ENCODE measurements around the gene HDAC9. TPM values are rescaled to one million over a fixed set of nuclear protein-coding genes. Genes with fewer than 3 reads are reported as not detected.

HDAC9 gene
- total RNA-seq, result 27.6 TPM

DNA sequence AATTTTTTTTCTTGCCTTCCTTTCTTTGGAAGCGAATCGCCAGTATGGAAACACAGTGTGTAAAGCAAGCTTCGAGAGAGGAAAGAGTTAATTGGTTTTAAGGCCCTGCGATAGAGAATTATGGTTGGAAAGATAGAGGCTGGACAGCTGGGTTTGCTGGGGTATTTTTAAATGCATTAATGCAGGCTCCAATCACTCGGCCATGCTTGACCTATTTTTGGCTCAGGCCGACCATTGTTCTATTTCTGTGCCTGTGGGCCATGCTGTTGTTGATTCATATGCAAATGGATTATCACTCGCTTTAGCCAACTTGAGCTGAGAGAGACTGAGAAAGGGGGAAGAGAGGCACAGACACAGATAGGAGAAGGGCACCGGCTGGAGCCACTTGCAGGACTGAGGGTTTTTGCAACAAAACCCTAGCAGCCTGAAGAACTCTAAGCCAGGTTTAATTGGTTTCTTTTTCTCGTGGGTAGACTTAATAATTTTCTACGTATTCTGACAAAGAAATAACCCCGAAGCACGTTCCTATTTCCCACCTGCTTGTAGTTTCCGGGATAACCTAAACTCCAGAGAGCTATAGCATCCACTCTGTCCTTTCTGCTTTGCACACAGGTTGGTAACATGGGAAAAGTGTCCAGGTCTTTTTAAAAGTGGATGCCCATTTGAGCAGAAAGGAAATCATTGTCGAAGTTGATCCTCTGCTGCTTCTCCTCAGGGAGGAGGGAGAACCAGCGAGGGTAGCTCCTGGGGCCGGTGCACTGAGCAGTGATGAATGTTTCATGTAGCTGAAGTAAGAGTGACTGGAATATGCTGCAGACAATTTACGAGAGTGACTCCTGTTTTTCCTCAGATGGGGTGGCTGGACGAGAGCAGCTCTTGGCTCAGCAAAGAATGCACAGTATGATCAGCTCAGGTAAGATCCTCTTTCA is at the start of gene HDAC9:
HDAC9 (plus strand) TSS at position 338 of the 929 bp plus-strand sequence; CDS start at position 892, 554 bp downstream.
- DNase-seq (ENCODE audit: low spot score) (no peak), ATAC-seq (peak; percentile 75)
- intact Hi-C loops (cut with DNase I), result no loop called here

GRCh38 chr7:18445916-18446520 is 49.5 kb upstream of the HDAC9 start:
- intact Hi-C loops (cut with DNase I), result no loop called here
- ATAC-seq (no peak), DNase-seq (ENCODE audit: low spot score) (no peak)

DNA sequence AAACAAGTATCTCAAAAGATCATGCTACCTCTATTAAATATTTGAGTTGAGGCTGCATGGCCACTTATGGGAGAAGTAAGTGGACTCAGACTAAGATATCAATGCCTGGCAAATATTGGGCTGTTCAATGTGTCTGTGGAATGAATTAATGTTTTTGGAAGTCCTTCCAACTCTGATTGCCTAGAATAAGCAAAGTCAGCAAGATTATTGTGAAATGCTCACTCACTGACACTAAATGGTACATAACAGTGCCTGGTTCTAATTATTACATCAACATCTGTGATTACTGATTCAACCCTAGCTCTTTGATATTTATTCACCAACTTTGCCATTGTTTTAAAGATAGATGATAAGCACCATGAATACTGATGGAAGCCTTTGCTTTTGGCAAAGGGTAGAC is 45.5 kb upstream of the HDAC9 start:
- intact Hi-C loops (cut with DNase I), result no loop called here
- ATAC-seq (no peak), DNase-seq (ENCODE audit: low spot score) (no peak)

- DNase-seq (ENCODE audit: low spot score) (no peak), ATAC-seq (no peak)
- intact Hi-C loops (cut with DNase I), result no loop called here
Measured at GRCh38 chr7:18455606-18456005, 39.9 kb upstream of the HDAC9 start.

- ATAC-seq (no peak), DNase-seq (ENCODE audit: low spot score) (no peak)
- intact Hi-C loops (cut with DNase I), result no loop called here
Measured at GRCh38 chr7:18457832-18458231, 37.7 kb upstream of the HDAC9 start.

DNA sequence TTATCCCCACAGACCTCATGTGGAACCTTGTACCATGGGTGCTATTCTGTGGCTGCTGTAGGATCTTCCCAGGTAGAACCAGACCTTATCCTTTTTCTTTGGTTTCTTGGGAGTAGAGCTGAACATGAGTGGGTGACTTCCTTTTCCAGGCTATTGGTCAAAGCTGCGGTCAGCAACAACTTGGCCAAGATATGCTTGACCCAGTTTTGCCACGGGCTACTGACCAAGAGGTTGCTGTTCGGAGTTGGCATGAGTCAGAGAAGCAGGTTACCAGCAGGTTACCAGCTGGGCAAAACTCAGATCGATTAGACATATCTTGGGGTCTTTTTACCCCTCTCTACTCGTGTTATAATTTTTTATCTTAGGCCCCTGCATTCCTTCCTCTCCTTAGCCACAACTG is 36.7 kb upstream of the HDAC9 start:
- intact Hi-C loops (cut with DNase I), result no loop called here
- ATAC-seq, result no peak
- DNase-seq (ENCODE audit: low spot score), result no peak

DNA sequence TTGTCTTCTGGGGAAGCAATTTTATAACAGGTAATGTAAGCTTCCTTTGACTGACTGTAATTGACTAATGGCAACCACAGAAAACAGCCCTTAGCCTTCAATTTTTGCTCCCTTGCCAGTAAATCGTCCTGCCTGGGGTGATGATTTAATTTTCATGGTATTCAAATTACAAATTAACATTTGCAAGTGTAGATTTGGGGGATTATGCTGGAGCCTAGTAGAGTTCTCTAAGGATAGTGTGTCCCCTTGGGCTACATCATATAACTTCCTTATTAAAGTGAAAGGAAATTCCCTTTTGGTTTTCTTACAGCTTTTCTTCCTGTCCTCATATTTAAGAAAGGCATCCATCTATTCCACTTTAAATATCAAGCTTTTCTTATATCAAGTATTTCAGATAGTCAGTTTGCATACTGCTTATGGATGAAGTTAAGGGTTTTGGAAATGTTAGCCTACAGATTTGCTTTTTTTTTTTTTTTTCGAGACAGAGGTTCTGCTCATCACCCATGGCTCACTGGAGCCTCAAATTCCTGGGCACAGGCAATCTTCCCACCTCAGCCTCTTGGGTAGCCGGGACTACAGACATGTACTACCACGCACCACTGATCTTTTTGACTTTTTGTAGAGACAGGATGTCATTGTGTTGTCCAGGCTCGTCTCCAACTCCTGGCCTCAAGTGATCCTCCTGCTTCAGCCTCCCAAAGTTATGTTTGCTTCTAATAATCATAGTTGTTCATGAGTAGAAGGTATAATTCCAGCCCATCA is 35.9 kb upstream of the HDAC9 start:
- intact Hi-C loops (cut with DNase I), result no loop called here

DNA sequence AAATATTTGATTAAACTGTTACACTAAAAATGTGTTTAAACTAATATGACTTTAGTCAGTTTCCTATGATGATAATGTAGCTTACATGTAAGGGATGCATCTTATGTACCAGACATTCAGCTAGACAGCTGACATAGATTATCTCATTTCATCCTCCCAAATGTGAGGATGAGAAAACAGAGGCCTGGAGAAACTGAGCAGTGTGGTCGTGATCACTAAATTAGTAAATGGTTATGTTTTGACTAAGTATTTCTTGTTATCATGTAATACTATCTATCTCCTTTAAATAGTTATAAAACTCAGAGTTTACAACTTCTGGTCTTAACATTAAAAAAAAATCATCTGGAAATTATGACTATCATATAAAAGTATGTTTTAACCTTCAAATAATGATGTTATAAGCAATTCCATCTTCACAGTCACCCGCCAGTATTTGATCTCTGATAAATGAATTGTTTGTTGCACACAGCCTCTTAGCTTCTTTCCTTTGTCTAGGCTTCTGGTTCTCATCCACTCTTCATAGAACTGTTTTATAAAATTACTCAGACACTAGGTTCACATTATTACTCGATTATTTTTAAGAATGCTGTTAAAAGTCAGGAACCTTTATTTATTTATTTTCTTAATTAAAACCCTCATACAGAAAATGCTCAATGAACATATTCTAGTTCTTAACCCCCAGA is 33.6 kb upstream of the HDAC9 start:
- no peak for ATAC-seq
- intact Hi-C loops (cut with DNase I), result no loop called here
- no peak for DNase-seq (ENCODE audit: low spot score)

More for the DNA sequence above, 35.9 kb upstream of the HDAC9 start:
- no peak for ATAC-seq
- no peak for DNase-seq (ENCODE audit: low spot score)

GRCh38 chr7:18464830-18465229 is 30.7 kb upstream of the HDAC9 start:
- intact Hi-C loops (cut with DNase I), result no loop called here
- ATAC-seq (no peak), DNase-seq (ENCODE audit: low spot score) (no peak)

- no peak for DNase-seq (ENCODE audit: low spot score)
- no peak for ATAC-seq
- intact Hi-C loops (cut with DNase I), result no loop called here
Measured at GRCh38 chr7:18467011-18467410, 28.5 kb upstream of the HDAC9 start.

DNA sequence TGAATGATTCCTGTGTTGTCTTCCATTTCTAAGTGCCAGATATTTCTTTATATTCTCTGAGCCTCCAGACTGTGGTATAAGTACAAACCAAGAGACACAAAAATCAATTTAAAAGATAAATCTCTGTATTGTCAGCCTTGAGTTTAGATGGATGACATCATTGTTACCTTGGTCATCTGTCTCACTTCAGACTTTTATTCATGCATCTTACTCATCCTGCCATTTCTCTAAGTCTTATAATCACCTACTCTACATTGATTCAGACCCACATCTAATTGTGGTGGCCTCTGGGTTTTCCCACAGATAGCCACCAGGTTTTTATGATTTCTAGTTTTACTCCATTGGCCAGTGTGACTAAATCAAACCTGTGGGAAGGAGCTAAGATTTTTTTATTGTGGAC is 26.8 kb upstream of the HDAC9 start:
- DNase-seq (ENCODE audit: low spot score) (no peak), ATAC-seq (no peak)
- intact Hi-C loops (cut with DNase I), result no loop called here

- intact Hi-C loops (cut with DNase I), result no loop called here
- DNase-seq (ENCODE audit: low spot score) (no peak), ATAC-seq (no peak)
Measured at GRCh38 chr7:18469316-18469715, 26.2 kb upstream of the HDAC9 start.

DNA sequence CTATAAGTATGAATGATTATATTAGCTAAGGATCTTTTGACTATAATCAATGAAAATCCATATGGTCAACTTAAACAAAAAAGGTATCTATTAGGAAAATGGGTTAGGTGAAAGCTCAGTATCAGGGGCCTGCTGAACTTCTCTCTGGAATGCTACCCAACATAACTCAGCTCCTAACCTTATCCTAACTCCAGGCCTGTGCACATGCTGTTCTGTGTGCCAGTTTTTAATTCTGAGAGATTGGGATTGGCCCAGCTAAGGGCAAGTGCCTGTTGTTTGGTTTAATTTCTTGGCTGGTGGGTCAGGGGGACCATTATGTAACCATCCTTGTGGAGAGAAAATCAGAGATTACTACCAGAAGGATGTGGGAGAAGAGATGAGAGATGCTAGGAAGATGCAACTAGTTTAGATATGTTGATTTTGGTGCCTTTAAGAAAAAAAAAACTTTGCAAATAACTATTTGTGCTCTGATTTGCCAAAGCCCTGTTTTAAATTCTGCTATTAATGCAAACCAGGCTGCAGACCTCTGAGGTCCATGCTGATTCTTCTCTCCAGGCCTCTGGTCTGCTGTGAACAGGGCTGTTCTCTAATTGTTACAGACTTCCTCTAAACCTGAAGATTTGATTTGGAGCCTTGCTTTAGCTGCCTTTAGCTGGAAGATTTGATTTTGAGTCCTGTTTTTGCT is 23.9 kb upstream of the HDAC9 start:
- intact Hi-C loops (cut with DNase I), result no loop called here
- ATAC-seq (no peak), DNase-seq (ENCODE audit: low spot score) (no peak)

GRCh38 chr7:18472161-18472483 is 23.4 kb upstream of the HDAC9 start:
- no peak for DNase-seq (ENCODE audit: low spot score)
- no peak for ATAC-seq
- intact Hi-C loops (cut with DNase I), result no loop called here

GRCh38 chr7:18473119-18473518 is 22.4 kb upstream of the HDAC9 start:
- intact Hi-C loops (cut with DNase I), result no loop called here
- ATAC-seq (no peak), DNase-seq (ENCODE audit: low spot score) (no peak)

DNA sequence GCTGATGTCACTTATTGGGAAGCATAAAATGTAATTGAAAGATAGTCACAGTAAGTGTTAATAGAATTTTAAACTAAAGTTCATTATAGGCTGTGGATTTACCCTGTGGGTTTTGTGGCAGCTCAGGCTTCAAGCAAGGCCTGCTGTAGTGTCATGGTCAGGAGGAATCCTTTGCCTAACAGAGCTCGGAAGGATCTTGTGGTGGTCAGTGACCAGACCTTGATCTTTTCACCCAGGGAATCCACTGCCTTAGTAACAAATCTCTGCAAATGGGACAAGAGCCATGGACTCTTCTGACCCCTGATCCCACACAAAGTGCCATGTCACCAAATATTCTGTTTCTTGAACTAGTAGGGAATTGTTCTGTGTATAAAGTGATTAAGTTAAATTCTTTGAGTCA is 20.6 kb upstream of the HDAC9 start:
- intact Hi-C loops (cut with DNase I), result no loop called here
- ATAC-seq, result peak; percentile 51
- DNase-seq (ENCODE audit: low spot score), result no peak

DNA sequence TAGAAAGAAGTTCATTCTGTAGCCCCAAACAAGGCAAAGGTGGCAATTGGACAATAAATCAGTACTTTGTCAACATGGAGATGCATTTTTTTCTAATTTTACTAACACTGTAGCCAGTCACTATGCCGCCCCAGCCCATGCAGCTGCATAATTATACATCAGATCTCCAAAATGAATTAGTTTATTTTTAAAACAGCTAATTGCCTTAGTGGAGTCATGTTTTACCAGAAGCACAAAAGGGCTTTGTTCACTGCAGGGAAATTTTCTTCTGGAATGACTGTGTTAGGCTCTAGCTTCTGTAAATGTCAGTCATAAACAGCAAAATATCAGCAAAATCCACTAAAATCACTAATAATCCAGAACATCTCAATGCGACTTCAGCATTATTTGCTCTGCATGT is 20.1 kb upstream of the HDAC9 start:
- ATAC-seq, result no peak
- intact Hi-C loops (cut with DNase I), result no loop called here
- no peak for DNase-seq (ENCODE audit: low spot score)

- ATAC-seq (no peak), DNase-seq (ENCODE audit: low spot score) (no peak)
- intact Hi-C loops (cut with DNase I), result no loop called here
Measured at GRCh38 chr7:18481776-18482175, 13.8 kb upstream of the HDAC9 start.

DNA sequence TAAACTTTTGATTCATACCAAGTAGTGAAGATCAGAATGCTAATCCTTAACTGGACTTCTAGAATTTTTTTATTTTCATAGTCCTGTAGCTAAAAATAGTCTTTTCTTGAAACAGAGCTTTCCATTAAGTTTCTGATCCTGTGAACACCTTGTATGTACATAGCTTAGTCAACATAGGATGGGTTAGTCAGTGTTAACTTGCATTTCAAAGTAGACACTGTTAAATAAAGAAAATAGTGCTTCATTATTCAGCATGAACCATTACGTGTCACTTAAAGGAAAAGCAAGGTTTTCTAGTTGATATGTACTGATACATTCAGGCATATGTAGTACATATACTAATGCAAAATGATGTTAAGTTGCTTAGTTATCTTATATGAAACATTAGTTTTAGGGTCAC is 7.5 kb upstream of the HDAC9 start:
- ATAC-seq (no peak), DNase-seq (ENCODE audit: low spot score) (no peak)
- intact Hi-C loops (cut with DNase I), result no loop called here
